Measurements from ENCODE around the gene CDYL. TPM values are rescaled to one million over a fixed set of nuclear protein-coding genes. Genes with fewer than 3 reads are reported as not detected.

Gene CDYL
- total and polyA plus RNA-seq, 10 donors = 6.8 to 48.4 (median 35.3) TPM

- H3K36me3 ChIP-seq = peaks cover 0 to 99% (median 66%) of the 10 kb centered on the region in 6 donors
- intact Hi-C loops (cut with DNase I; ENCODE audit: low total_unique reads) = no loop called here
- H3K27ac ChIP-seq = no peak overlapping the region
- 95 to 99% (median 96%) methylated on average over 11 of the region's 11 CpGs for WGBS, 5 donors
- H3K4me1 ChIP-seq = no peaks in the 10 kb centered on the region
- no peaks in the 10 kb centered on the region for H3K27me3 ChIP-seq (replicated peaks in 1 of 7)
- TF ChIP-seq, protein P1, sequence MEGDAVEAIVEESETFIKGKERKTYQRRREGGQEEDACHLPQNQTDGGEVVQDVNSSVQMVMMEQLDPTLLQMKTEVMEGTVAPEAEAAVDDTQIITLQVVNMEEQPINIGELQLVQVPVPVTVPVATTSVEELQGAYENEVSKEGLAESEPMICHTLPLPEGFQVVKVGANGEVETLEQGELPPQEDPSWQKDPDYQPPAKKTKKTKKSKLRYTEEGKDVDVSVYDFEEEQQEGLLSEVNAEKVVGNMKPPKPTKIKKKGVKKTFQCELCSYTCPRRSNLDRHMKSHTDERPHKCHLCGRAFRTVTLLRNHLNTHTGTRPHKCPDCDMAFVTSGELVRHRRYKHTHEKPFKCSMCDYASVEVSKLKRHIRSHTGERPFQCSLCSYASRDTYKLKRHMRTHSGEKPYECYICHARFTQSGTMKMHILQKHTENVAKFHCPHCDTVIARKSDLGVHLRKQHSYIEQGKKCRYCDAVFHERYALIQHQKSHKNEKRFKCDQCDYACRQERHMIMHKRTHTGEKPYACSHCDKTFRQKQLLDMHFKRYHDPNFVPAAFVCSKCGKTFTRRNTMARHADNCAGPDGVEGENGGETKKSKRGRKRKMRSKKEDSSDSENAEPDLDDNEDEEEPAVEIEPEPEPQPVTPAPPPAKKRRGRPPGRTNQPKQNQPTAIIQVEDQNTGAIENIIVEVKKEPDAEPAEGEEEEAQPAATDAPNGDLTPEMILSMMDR (IDR thresholded peaks at IDR 0.05 in 8 of 11, conservative IDR thresholded peaks at IDR 0.05 in 3 of 11) = no peak
- no peak for TF ChIP-seq POLR2A (IDR thresholded peaks at IDR 0.05)
- no peak for TF ChIP-seq POLR2AphosphoS5 (IDR thresholded peaks at IDR 0.05)
- H3K9me3 ChIP-seq = no peaks in the 10 kb centered on the region
- DNase-seq = no peak
- no peak overlapping the region for H3K4me3 ChIP-seq
These were observed 173.9 kb downstream of the CDYL start for GRCh38 chr6:4950076-4950475.

- no peak overlapping the region for H3K27ac ChIP-seq
- H3K4me3 ChIP-seq = no peak overlapping the region
- 91 to 96% (median 95%) methylated on average over 13 to 14 of the region's 14 CpGs for WGBS, 5 donors
- H3K36me3 ChIP-seq = peaks cover 0 to 99% (median 61%) of the 10 kb centered on the region in 6 donors
- TF ChIP-seq POLR2AphosphoS5 (IDR thresholded peaks at IDR 0.05) (no peak), POLR2A (IDR thresholded peaks at IDR 0.05) (no peak)
- TF ChIP-seq, protein P1 (IDR thresholded peaks at IDR 0.05 in 8 of 11, conservative IDR thresholded peaks at IDR 0.05 in 3 of 11) = no peak
- intact Hi-C loops (cut with DNase I; ENCODE audit: low total_unique reads) = no loop called here
- no peak for DNase-seq
- no peaks in the 10 kb centered on the region for H3K27me3 ChIP-seq (replicated peaks in 1 of 7)
- no peaks in the 10 kb centered on the region for H3K9me3 ChIP-seq
- H3K4me1 ChIP-seq = no peaks in the 10 kb centered on the region
These were observed 174.8 kb downstream of the CDYL start for GRCh38 chr6:4950836-4951533.

DNA sequence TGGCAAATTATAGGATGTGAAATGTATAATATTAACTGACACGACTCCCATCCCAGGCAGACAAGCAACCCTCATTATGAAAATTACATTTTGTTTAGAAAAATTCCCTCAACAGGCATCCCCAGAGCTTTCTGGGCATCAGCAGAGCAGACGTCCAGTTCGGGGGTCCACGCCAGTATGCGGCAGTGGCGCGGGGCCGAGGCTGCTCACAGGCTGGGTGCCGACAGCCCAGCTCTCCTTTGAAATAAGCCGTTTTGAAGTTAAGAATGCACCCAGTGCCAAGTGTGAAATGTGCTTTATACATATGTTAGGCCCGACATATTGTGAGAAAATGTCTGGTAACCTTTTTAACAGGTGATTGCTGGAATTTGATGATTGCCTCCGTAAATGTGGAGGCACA lies 177.2 kb downstream of the CDYL start:
- Histone ChIP-seq H3K27me3 (replicated peaks in 1 of 7) (no peaks in the 10 kb centered on the region), H3K27ac (no peak overlapping the region), H3K4me3 (no peak overlapping the region), H3K36me3 (peaks cover 0 to 79% (median 57%) of the 10 kb centered on the region in 6 donors), H3K9me3 (no peaks in the 10 kb centered on the region), H3K4me1 (no peaks in the 10 kb centered on the region)
- no peak for TF ChIP-seq POLR2A (IDR thresholded peaks at IDR 0.05)
- no peak for TF ChIP-seq POLR2AphosphoS5 (IDR thresholded peaks at IDR 0.05)
- TF ChIP-seq, protein P1 (IDR thresholded peaks at IDR 0.05 in 8 of 11, conservative IDR thresholded peaks at IDR 0.05 in 3 of 11) = no peak
- intact Hi-C loops (cut with DNase I; ENCODE audit: low total_unique reads) = no loop called here
- 94 to 97% (median 97%) methylated on average over 12 of the region's 12 CpGs for WGBS, 5 donors
- DNase-seq = no peak

GRCh38 chr6:4956625-4957024 lies 180.4 kb downstream of the CDYL start:
- no peak overlapping the region for H3K27ac ChIP-seq
- WGBS, 5 donors = 89 to 94% (median 92%) methylated on average over 5 of the region's 5 CpGs
- no peak for DNase-seq
- intact Hi-C loops (cut with DNase I; ENCODE audit: low total_unique reads) = no loop called here
- peaks cover 0 to 48% (median 39%) of the 10 kb centered on the region in 6 donors for H3K36me3 ChIP-seq
- H3K27me3 ChIP-seq (replicated peaks in 1 of 7) = no peaks in the 10 kb centered on the region
- no peak overlapping the region for H3K4me3 ChIP-seq
- H3K9me3 ChIP-seq = no peaks in the 10 kb centered on the region
- H3K4me1 ChIP-seq = no peaks in the 10 kb centered on the region
- TF ChIP-seq POLR2AphosphoS5 (IDR thresholded peaks at IDR 0.05) (no peak), POLR2A (IDR thresholded peaks at IDR 0.05) (no peak)
- TF ChIP-seq, protein P1 (IDR thresholded peaks at IDR 0.05 in 8 of 11, conservative IDR thresholded peaks at IDR 0.05 in 3 of 11) = no peak
